Activated CD4-positive, alpha-beta T cell treated with anti-CD3 and anti-CD28 coated beads, Interleukin-2, amount 50 U/mL, for 48 hours (primary cell): ENCODE results near the gene SYNGR1.

Experiments
- DNase-seq, 2 experiments: peaks; one replicate each; pipeline ENCODE4 v3.0.0-alpha.2; 2020

SYNGR1 gene

GRCh38 chr22:39433476-39434242 lies 83.9 kb downstream of the SYNGR1 start:
- no peak for DNase-seq

GRCh38 chr22:39434243-39434653 lies 84.5 kb downstream of the SYNGR1 start:
- no peak for DNase-seq

- DNase-seq: no peak
Observed at GRCh38 chr22:39434721-39435120, 84.9 kb downstream of the SYNGR1 start.
